ENCODE results near the gene COPZ2.

GRCh38 chr17:48060249-48060648, 22.7 kb upstream of the COPZ2 start:
- no peak for TF ChIP-seq SP1 (IDR thresholded peaks at IDR 0.05)
- no peak for TF ChIP-seq PKNOX1 (IDR thresholded peaks at IDR 0.05)
- no peak for TF ChIP-seq LEF1 (IDR thresholded peaks at IDR 0.05; ENCODE audit: borderline replicate concordance)
- TF ChIP-seq BHLHE40 (IDR thresholded peaks at IDR 0.05; ENCODE audit: borderline replicate concordance): no peak
- no peak for TF ChIP-seq L3MBTL2 (conservative IDR thresholded peaks at IDR 0.05)
- no peak for TF ChIP-seq FOXK2 (IDR thresholded peaks at IDR 0.05)
- no peak for TF ChIP-seq HDGF (IDR thresholded peaks at IDR 0.05; ENCODE audit: borderline replicate concordance)

All from HEK293T (cell line).